PC-3 (cell line): Measurements from ENCODE around the gene OTC. TPM values are rescaled to one million over a fixed set of nuclear protein-coding genes. Genes with fewer than 3 reads are reported as not detected.

Experiments
- ATAC-seq: fragments of 200-7000 bp; cut with Tn5 transposase; 2 replicates; pipeline ENCODE4 v1.9.1; 2020; ENCODE audit warnings: mild to moderate bottlenecking, moderate library complexity
- BruUV-seq: library from RNA; stranded (reverse); fragments of 400-500 nt; replicated peaks from 2 replicates; lab custom pipeline; 2021; lab: Mats Ljungman, UMichigan
- CTCF ChIA-PET: fragments of 300-600 bp; sonication (Branson Sonifier 250); formaldehyde crosslinking; loops from one replicate; lab custom pipeline; 2022; ENCODE audit warnings: antibody characterized with exemption; lab: Charles Lee
- POLR2A ChIA-PET: fragments of 300-600 bp; sonication (Branson Sonifier 250); formaldehyde crosslinking; loops from one replicate; lab custom pipeline; 2022; ENCODE audit warnings: antibody characterized with exemption; ENCODE audit not compliant: unreplicated experiment; lab: Charles Lee
- DNase-seq: peaks from one replicate; pipeline ENCODE4 v3.0.0-alpha.2; 2015
- H2AFZ ChIP-seq: fragments of 300-600 bp; sonication (generic); 2 replicates; pipeline ENCODE4 v1.6.0; 2016; ENCODE audit warnings: antibody characterized with exemption, low read length
- H3F3A ChIP-seq: fragments of 300-600 bp; sonication (generic); one replicate; pipeline ENCODE4 v1.6.0; 2017; ENCODE audit warnings: antibody characterized with exemption, low read length, control low read depth, mild to moderate bottlenecking; ENCODE audit not compliant: unreplicated experiment
- H3K27ac ChIP-seq: fragments of 300-600 bp; sonication (generic); 2 replicates; pipeline ENCODE4 v1.5.1; 2016; ENCODE audit warnings: mild to moderate bottlenecking, low read length
- H3K27me3 ChIP-seq: fragments of 300-600 bp; sonication (generic); 2 replicates; pipeline ENCODE4 v1.6.1; 2016; ENCODE audit warnings: low read length, mixed read lengths
- H3K36me3 ChIP-seq: fragments of 300-600 bp; sonication (generic); 2 replicates; pipeline ENCODE4 v1.6.1; 2016; ENCODE audit warnings: low read depth, mixed run types, low read length, mixed read lengths
- H3K4me1 ChIP-seq: fragments of 300-600 bp; sonication (generic); 2 replicates; pipeline ENCODE4 v1.5.1; 2016; ENCODE audit warnings: low read length; ENCODE audit not compliant: insufficient read depth
- H3K4me2 ChIP-seq: fragments of 300-600 bp; sonication (generic); 2 replicates; pipeline ENCODE4 v1.6.0; 2016; ENCODE audit warnings: low read length
- H3K4me3 ChIP-seq: fragments of 300-600 bp; sonication (generic); 2 replicates; pipeline ENCODE4 v1.5.1; 2016; ENCODE audit warnings: mild to moderate bottlenecking, low read length, mixed read lengths
- H3K79me2 ChIP-seq: fragments of 300-600 bp; sonication (generic); 2 replicates; pipeline ENCODE4 v1.6.1; 2017; ENCODE audit warnings: low read length, mixed read lengths
- H3K9ac ChIP-seq: fragments of 300-600 bp; sonication (generic); 2 replicates; pipeline ENCODE4 v1.6.0; 2016; ENCODE audit warnings: mild to moderate bottlenecking, low read length
- H3K9me2 ChIP-seq: fragments of 300-600 bp; sonication (generic); replicated peaks from 2 replicates; pipeline ENCODE4 v1.6.1; 2016; ENCODE audit warnings: mixed run types, low read length, mixed read lengths
- H3K9me3 ChIP-seq: fragments of 300-600 bp; sonication (generic); 2 replicates; pipeline ENCODE4 v1.6.1; 2016; ENCODE audit warnings: low read length, mixed read lengths
- H4K20me1 ChIP-seq: fragments of 300-600 bp; sonication (generic); 2 replicates; pipeline ENCODE4 v1.6.1; 2016; ENCODE audit warnings: low read length, mixed read lengths
- CTCF ChIP-seq: fragments of 300-600 bp; sonication (generic); conservative IDR thresholded peaks from 2 replicates; pipeline ENCODE4 v1.5.1; 2017; ENCODE audit warnings: antibody characterized with exemption, low read depth, mild to moderate bottlenecking, low read length
- EZH2 ChIP-seq: fragments of 300-600 bp; sonication (generic); IDR thresholded peaks from one replicate; pipeline ENCODE4 v1.6.1; 2017; ENCODE audit warnings: antibody characterized with exemption, mild to moderate bottlenecking, low read length; ENCODE audit not compliant: unreplicated experiment
- EZH2phosphoT487 ChIP-seq: fragments of 300-600 bp; sonication (generic); IDR thresholded peaks from 2 replicates; pipeline ENCODE4 v1.6.1; 2018; ENCODE audit warnings: mild to moderate bottlenecking, antibody characterized with exemption, low read length, borderline replicate concordance
- intact Hi-C: fragments of 100-400 bp; cut with micrococcal nuclease; formaldehyde crosslinking; loops from 2 replicates; pipeline ENCODE4 v1.9.0; 2023
- total RNA-seq: library from RNA; depleted of rRNA; stranded (reverse); fragments of >200 nt; gene quantifications from 2 replicates; pipeline ENCODE4 v1.2.3, GENCODE V29; 2014

The OTC gene
- total RNA-seq, 1 experiment from 2014 or later: not detected

- H3K79me2 ChIP-seq: no peaks in the 10 kb centered on the region
- CTCF ChIA-PET: interaction anchor here (0.5 kb wide), 1 partner anchor 16 kb away, joined by 3 read pairs; the partner anchor contains the start of gene RPGR
- peak overlapping the region; percentile 56 for H3K27ac ChIP-seq
- peak overlapping the region; percentile 43 for H3K4me2 ChIP-seq
- DNase-seq (no peak), ATAC-seq (no peak)
- no peak for TF ChIP-seq EZH2phosphoT487
- TF ChIP-seq EZH2: no peak
- no peak for TF ChIP-seq CTCF
- no peak overlapping the region for H2AFZ ChIP-seq
- BruUV-seq: no TSS peak
- no peaks in the 10 kb centered on the region for H3K9me3 ChIP-seq
- H3F3A ChIP-seq: no peaks in the 10 kb centered on the region
- H3K9ac ChIP-seq: no peak overlapping the region
- peaks cover 24% of the 10 kb centered on the region for H3K4me1 ChIP-seq
- no peaks in the 10 kb centered on the region for H4K20me1 ChIP-seq
- intact Hi-C loops: loop anchor here (1.0 kb wide), 1 partner anchor 15 kb away; no protein-coding TSS in a partner anchor
- H3K27me3 ChIP-seq: no peaks in the 10 kb centered on the region
- H3K4me3 ChIP-seq: no peak overlapping the region
- no peaks in the 10 kb centered on the region for H3K36me3 ChIP-seq
- no peaks in the 10 kb centered on the region for H3K9me2 ChIP-seq
- POLR2A ChIA-PET: no interaction called here
Observed at GRCh38 chrX:38311743-38312142, 40.7 kb upstream of the OTC start.

GRCh38 chrX:38312436-38312835, 40.0 kb upstream of the OTC start:
- intact Hi-C loops: loop anchor here (1.0 kb wide), 1 partner anchor 14 kb away; no protein-coding TSS in a partner anchor
- no peaks in the 10 kb centered on the region for H3K79me2 ChIP-seq
- DNase-seq: peak; percentile 92
- H4K20me1 ChIP-seq: no peaks in the 10 kb centered on the region
- no peaks in the 10 kb centered on the region for H3K9me3 ChIP-seq
- H3K27me3 ChIP-seq: no peaks in the 10 kb centered on the region
- no peak for TF ChIP-seq EZH2phosphoT487
- no peak for TF ChIP-seq CTCF
- no peak for TF ChIP-seq EZH2
- BruUV-seq: no TSS peak
- no peak overlapping the region for H3K4me3 ChIP-seq
- H2AFZ ChIP-seq: no peak overlapping the region
- H3F3A ChIP-seq: no peaks in the 10 kb centered on the region
- peak; percentile 97 for ATAC-seq
- peak overlapping the region; percentile 82 for H3K27ac ChIP-seq
- ChIA-PET POLR2A (no interaction called here), CTCF (interaction anchor here (0.5 kb wide), 1 partner anchor 15 kb away, joined by 3 read pairs; the partner anchor contains the start of gene RPGR)
- no peaks in the 10 kb centered on the region for H3K9me2 ChIP-seq
- H3K4me2 ChIP-seq: peak overlapping the region; percentile 56
- peaks cover 24% of the 10 kb centered on the region for H3K4me1 ChIP-seq
- H3K9ac ChIP-seq: peak overlapping the region; percentile 8; the same call in 1 of the 2 replicates
- H3K36me3 ChIP-seq: no peaks in the 10 kb centered on the region

GRCh38 chrX:38313190-38313589, 39.2 kb upstream of the OTC start:
- Histone ChIP-seq H3K4me1 (peaks cover 24% of the 10 kb centered on the region), H2AFZ (no peak overlapping the region), H3K4me3 (peak overlapping the region; percentile 6; the same call in 1 of the 2 replicates), H3K27me3 (no peaks in the 10 kb centered on the region), H3K9me3 (no peaks in the 10 kb centered on the region), H3F3A (no peaks in the 10 kb centered on the region), H3K4me2 (peak overlapping the region; percentile 56), H4K20me1 (no peaks in the 10 kb centered on the region), H3K9ac (peak overlapping the region; percentile 8; the same call in 1 of the 2 replicates), H3K36me3 (no peaks in the 10 kb centered on the region), H3K79me2 (no peaks in the 10 kb centered on the region), H3K27ac (peak overlapping the region; percentile 82), H3K9me2 (no peaks in the 10 kb centered on the region)
- TF ChIP-seq EZH2 (no peak), EZH2phosphoT487 (no peak), CTCF (no peak)
- ATAC-seq (peak; percentile 70), DNase-seq (peak; percentile 55)
- intact Hi-C loops: no loop called here
- CTCF ChIA-PET: no interaction called here
- POLR2A ChIA-PET: interaction anchor here (0.6 kb wide), 1 partner anchor 9 kb away, joined by 4 read pairs; no protein-coding TSS in a partner anchor
- no TSS peak for BruUV-seq
